IPS DF 19.7 (cell line): ENCODE results near the gene SRSF5.
"Not testable (repeated sequence)": the region's sequence is repeated elsewhere in the genome, so short reads cannot be mapped to it uniquely, and the experiment has no call there.

Source experiments
- DNase-seq: peaks from one replicate; pipeline ENCODE4 v3.0.0-alpha.2; 2013; ENCODE audit warnings: low read depth, low spot score

The SRSF5 gene

DNA sequence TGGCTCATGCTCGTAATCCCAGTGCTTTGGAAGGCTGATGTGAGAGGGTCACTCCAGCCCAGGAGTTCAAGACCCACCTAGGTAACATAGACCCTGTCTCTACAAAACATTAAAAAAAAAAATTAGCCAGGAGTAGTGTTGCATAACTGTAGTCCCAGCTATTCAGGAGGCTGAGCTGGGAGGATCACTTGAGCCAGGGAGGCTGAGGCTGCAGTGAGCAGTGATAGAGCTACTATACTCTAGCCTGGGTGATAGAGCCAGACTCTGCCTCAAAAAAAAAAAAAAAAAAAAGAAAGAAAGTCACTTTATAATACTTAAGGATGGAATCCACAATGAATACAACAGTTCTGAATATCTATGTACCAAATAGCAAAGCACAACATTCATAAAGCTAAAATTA lies 40.2 kb downstream of the SRSF5 start:
- no peak for DNase-seq

DNA sequence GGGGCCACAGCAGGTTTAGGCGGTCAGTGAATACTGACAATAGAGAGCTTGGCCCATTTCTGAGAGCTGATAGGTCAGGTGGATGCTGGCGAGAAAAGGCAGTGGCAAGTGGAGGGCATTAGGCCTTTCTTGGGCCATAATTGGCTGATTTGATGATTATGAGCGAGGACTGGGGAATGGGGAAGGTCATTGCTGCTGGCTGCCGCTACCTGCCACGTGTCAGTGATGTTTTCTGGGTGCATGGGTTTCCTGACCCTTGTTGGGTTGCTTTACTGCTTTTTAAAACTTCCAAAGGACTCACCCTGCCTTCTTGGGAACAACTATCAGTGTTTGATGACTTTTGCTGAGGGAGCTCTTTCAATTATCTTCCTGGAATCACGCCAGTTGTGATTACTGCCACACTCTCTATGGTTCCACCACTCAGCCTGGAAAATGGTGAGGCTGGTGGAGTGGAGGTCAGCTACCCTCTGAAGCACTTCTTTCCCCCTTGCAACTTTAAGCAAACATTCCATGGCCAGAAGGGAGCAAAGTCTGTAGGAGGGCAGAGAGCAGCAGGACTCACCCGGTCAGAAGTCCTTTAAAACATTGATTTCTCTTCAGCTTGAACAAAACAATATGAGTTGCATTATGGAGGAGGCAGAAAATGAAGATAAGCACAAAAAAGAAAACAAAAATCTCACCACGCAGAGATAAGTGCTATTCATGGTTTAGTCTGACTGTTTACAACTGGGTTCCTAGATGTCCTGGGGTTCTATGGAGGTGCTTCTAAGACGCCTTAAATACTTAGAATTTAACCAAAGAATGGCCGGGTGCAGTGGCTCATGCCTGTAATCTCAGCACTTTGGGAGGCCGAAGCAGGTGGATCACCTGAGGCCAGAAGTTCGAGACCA lies 42.2 kb downstream of the SRSF5 start:
- no peak for DNase-seq

DNA sequence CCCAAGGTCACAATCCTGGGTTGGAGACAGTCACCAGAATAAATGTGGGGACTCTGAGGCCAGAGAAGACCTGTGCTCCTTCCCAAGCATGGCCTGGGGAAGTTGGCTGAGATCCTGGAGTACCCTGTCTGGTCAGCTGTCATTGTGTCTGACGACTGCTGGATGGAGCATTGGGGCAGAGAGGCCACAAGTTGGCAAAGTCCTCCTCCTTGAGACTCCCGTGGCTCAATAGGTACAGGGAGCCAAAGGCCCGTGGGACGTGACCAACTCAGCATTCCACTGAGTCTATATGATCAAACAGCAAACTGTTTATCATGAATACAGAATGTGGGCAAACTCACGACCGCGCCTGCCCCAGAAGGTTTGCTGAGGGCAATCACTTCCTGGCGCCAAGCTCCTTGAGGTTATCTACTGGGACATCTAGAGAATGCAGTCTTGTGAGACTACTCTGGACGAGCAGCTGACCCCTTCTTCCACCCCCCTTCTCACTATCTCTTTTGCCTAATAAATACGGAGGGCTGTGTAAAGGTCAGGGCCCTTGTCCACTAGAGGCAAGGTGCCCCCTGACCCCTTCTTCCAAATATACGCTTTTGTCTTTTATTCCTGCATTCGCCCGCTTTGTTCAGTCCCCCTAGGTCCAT lies 44.4 kb downstream of the SRSF5 start:
- DNase-seq = no peak

DNA sequence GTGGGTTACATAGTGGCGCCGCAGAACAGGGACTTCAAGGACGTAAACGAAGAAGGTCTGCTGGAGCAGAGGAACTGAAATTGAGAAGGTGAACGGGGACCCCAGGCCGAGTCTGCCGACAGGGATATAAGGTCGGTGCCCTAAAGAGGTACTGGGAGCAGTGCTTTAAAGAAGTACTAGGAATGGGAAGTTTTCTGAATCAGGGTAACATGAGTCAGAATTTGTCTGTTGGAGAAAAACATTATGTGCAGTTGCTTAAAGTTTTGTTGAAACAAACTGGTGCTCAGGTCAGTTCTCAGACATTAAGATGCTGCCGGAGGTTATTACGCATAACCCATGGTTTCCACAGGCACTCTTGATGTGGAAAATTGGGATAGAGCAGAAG lies 44.9 kb downstream of the SRSF5 start:
- no peak for DNase-seq

DNA sequence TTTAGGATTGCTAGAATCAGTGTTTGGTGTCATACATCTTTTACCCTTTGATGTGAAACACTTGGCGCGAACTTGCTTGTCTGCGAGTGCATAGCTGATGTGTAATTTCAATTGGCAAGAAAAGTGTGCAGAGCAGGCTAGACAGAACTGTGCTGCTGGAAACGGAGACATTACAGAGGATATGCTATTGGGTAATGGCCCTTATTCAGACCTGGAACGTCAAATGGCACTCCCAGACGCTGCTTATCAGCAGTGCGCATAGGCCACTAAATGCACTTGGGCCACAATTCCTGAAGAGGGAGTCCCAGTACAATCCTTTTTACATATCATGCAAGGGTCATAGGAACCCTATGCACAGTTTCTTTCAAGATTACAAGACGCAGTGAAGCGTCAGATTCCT lies 45.8 kb downstream of the SRSF5 start:
- no peak for DNase-seq

DNA sequence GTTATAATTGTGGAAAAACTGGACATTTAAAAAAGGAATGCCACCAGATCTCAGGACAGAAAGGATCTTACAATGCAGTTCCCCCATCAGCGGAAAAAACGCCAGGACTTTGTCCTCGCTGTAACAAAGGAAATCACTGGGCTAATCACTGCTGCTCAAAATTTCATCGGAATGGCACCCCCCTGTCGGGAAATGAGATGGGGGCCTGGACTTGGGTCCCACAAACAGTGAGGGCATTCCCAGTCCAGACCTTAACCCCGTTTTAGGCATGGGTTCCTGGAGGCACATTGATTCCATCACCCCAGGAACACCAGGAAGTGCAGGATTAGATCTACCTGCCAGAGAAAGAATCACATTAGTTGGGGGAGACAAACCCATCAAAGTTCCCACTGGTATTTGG lies 46.4 kb downstream of the SRSF5 start:
- not testable (repeated sequence) for DNase-seq

DNA sequence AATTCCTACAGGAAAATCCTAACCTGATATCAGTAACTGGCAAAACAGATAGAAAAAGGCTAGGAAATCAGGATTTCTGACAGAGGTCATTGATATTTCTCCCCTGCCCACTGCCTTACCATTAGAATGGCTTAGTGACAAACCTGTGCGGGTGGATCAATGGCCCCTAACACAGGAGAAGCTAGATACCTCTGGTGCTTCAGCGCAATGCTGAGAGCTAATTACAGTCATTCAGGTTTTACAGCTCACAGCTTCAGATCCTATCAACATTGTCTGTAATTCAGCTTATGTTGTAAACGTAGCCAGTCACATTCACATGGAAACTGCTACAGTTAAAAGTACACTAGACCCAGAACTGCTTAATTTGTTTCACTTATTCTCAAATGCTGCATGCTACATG lies 47.5 kb downstream of the SRSF5 start:
- DNase-seq = no peak

DNA sequence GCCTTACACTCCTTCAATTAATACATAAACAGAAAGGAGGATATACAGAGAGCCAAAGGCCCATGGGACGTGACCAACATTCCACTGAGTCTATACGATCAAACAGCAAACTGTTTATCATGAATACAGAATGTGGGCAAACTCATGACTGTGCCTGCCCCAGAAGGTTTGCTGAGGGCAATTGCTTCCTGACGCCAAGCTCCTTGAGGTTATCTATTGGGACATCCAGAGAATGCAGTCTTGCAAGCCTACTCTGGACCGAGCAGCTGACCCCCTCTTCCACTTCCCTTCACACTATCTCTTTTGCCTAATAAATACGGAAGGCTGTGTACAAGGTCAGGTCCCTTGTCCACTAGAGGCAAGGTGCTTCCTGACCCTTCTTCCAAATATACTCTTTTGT lies 48.6 kb downstream of the SRSF5 start:
- DNase-seq = no peak

DNA sequence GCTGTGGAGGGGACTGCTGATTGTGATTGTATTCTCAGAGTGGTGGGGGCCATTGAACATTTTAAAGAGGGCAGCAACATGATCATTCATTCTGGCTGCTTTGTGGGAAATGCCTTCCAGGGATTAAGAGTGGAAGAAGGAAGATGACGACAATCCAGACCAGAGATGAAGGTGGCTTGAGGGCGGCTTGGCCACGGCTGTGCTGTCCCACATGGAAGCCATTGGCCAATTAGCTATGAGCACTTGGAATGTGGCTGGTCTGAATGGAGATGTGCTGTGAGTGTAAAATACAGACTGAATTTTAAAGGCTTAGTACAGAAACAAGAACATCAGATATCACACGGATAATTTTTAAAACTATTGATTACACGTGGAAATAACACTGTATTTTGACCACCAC lies 49.3 kb downstream of the SRSF5 start:
- DNase-seq = no peak

DNA sequence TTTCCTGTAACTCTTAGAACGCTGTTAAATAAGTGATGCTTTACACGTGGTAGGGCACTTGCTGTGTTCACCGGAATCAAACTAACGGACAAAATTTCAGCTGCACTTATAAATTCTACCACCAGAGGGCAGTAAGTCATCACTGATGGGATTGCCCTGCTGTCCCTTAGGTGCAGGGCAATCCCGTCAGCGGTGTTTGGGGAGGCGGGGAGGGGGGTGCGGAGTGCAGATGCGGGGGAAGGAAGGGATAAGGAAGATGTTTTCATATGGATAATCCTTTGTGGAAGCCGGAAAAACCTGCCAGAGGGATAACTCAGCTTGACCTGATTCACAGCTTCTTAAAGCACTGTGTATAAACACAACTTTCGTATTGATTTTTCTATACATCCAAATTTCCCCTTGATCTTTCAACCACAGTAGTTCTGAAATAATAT lies 51.8 kb downstream of the SRSF5 start:
- peak; percentile 40 for DNase-seq

DNA sequence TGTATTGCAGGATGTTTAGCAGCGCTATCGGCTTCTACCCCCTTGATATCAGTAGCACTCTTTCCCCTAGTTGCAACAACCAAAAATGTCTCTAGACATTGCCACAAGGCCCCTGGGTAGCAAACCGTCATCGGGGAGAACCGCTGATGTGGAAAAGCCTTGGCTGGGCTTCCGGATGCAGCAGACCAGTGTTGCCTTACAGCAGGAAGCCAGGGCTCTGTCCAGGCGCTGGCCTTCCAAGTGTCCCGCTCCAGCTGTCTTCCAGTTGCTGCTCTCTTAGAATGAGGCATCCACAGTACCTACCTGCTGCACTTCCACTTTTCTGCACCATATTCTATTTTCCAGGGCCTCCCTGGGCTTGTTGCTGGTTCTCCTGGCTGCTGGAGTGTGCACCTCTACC lies 52.7 kb downstream of the SRSF5 start:
- DNase-seq = no peak

DNA sequence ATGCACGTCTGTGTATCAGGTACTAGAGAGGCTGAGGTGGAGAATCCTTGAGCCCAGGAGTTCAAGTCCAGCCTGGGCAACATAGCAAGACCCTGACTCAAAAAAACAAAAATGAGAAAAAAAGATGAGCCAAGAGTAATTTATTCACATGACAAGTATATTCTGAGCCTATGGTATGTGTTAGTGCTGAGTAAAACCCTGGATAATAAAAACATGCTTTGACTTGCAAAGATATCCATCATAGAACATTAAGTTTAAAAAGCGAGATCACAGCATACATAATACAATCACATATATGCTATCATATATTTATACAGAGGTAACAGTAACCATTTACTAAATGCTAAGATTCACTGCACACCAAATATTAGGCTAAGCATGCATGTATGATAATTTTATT lies 54.0 kb downstream of the SRSF5 start:
- no peak for DNase-seq
